ENCODE measurements around the gene TRIM54.
"Not testable (repeated sequence)": the region's sequence is repeated elsewhere in the genome, so short reads cannot be mapped to it uniquely, and the experiment has no call there.

TRIM54 gene

GRCh38 chr2:27307545-27308358 is 25.5 kb downstream of the TRIM54 start:
- H3K4me3 ChIP-seq = no peak overlapping the region
- H3K27me3 ChIP-seq = peaks cover 23% of the 10 kb centered on the region
- no peak overlapping the region for H3K4me2 ChIP-seq
- no peaks in the 10 kb centered on the region for H3K9me3 ChIP-seq
- no peak overlapping the region for H3K27ac ChIP-seq
- H4K20me1 ChIP-seq = peaks cover 13% of the 10 kb centered on the region; the same call in 1 of the 2 replicates
- no peak for TF ChIP-seq Cebpa-rat (IDR thresholded peaks at IDR 0.05)
- no peak overlapping the region for H3K9ac ChIP-seq
- H3K4me1 ChIP-seq = peaks cover 12% of the 10 kb centered on the region
- H3K36me3 ChIP-seq = peaks cover 52% of the 10 kb centered on the region

GRCh38 chr2:27308359-27308881 is 26.2 kb downstream of the TRIM54 start, which contains the start of gene UCN:
Gene UCN (minus strand): TSS chr2:27308445. CDS start chr2:27307895, 550 bp downstream.
- Histone ChIP-seq H3K27ac (no peak within 1 kb of the TSS), H3K27me3 (peaks cover 23% of the 10 kb centered on the region), H4K20me1 (peaks cover 13% of the 10 kb centered on the region; the same call in 1 of the 2 replicates), H3K36me3 (peaks cover 58% of the 10 kb centered on the region), H3K9me3 (no peaks in the 10 kb centered on the region), H3K4me1 (peaks cover 5% of the 10 kb centered on the region; the same call in 1 of the 2 replicates), H3K4me2 (no peak within 1 kb of the TSS), H3K4me3 (no peak within 1 kb of the TSS), H3K9ac (no peak within 1 kb of the TSS)
- TF ChIP-seq Cebpa-rat (IDR thresholded peaks at IDR 0.05) = no peak

- Histone ChIP-seq H3K9me3 (no peaks in the 10 kb centered on the region), H3K9ac (no peak overlapping the region), H3K27me3 (peaks cover 23% of the 10 kb centered on the region), H3K27ac (no peak overlapping the region), H3K4me1 (no peaks in the 10 kb centered on the region), H3K4me2 (no peak overlapping the region), H3K36me3 (peaks cover 62% of the 10 kb centered on the region), H3K4me3 (no peak overlapping the region), H4K20me1 (peaks cover 13% of the 10 kb centered on the region; the same call in 1 of the 2 replicates)
- no peak for TF ChIP-seq Cebpa-rat (IDR thresholded peaks at IDR 0.05)
Observed at GRCh38 chr2:27309651-27310050, 27.4 kb downstream of the TRIM54 start.

GRCh38 chr2:27312152-27312551 is 29.9 kb downstream of the TRIM54 start:
- Histone ChIP-seq H3K9ac (no peak overlapping the region), H3K4me1 (no peaks in the 10 kb centered on the region)
- no peak for TF ChIP-seq Cebpa-rat (IDR thresholded peaks at IDR 0.05)

GRCh38 chr2:27313882-27314645 is 31.8 kb downstream of the TRIM54 start:
- Histone ChIP-seq H3K9ac (no peak overlapping the region), H3K4me1 (no peaks in the 10 kb centered on the region), H3K4me2 (no peak overlapping the region), H3K36me3 (peaks cover 83% of the 10 kb centered on the region), H3K9me3 (no peaks in the 10 kb centered on the region), H3K4me3 (no peak overlapping the region), H3K27me3 (no peaks in the 10 kb centered on the region), H4K20me1 (peaks cover 12% of the 10 kb centered on the region; the same call in 1 of the 2 replicates), H3K27ac (no peak overlapping the region)
- no peak for TF ChIP-seq Cebpa-rat (IDR thresholded peaks at IDR 0.05)

More at GRCh38 chr2:27312152-27312551, 29.9 kb downstream of the TRIM54 start:
- H3K27me3 ChIP-seq = peaks cover 11% of the 10 kb centered on the region
- no peaks in the 10 kb centered on the region for H3K9me3 ChIP-seq
- H3K27ac ChIP-seq = no peak overlapping the region
- peaks cover 21% of the 10 kb centered on the region; the same call in 1 of the 2 replicates for H4K20me1 ChIP-seq
- H3K4me2 ChIP-seq = no peak overlapping the region
- H3K4me3 ChIP-seq = no peak overlapping the region
- peaks cover 87% of the 10 kb centered on the region for H3K36me3 ChIP-seq

- no peak for TF ChIP-seq Cebpa-rat (IDR thresholded peaks at IDR 0.05)
- H3K9ac ChIP-seq = no peak overlapping the region
Observed at GRCh38 chr2:27314709-27315108, 32.5 kb downstream of the TRIM54 start.

GRCh38 chr2:27315122-27315521 is 32.9 kb downstream of the TRIM54 start:
- Histone ChIP-seq H3K27ac (no peak overlapping the region), H3K27me3 (no peaks in the 10 kb centered on the region), H3K9ac (no peak overlapping the region), H3K36me3 (peaks cover 74% of the 10 kb centered on the region), H3K4me2 (no peak overlapping the region), H4K20me1 (peaks cover 12% of the 10 kb centered on the region; the same call in 1 of the 2 replicates), H3K9me3 (no peaks in the 10 kb centered on the region), H3K4me1 (no peaks in the 10 kb centered on the region), H3K4me3 (no peak overlapping the region)
- TF ChIP-seq Cebpa-rat (IDR thresholded peaks at IDR 0.05) = no peak

More at GRCh38 chr2:27314709-27315108, 32.5 kb downstream of the TRIM54 start:
- no peak overlapping the region for H3K27ac ChIP-seq
- no peak overlapping the region for H3K4me3 ChIP-seq
- peaks cover 78% of the 10 kb centered on the region for H3K36me3 ChIP-seq
- H4K20me1 ChIP-seq = peaks cover 12% of the 10 kb centered on the region; the same call in 1 of the 2 replicates
- H3K27me3 ChIP-seq = no peaks in the 10 kb centered on the region
- H3K4me1 ChIP-seq = no peaks in the 10 kb centered on the region
- no peak overlapping the region for H3K4me2 ChIP-seq
- H3K9me3 ChIP-seq = no peaks in the 10 kb centered on the region

GRCh38 chr2:27316655-27317412 is 34.6 kb downstream of the TRIM54 start:
- no peak for TF ChIP-seq Cebpa-rat (IDR thresholded peaks at IDR 0.05)
- H3K4me2 ChIP-seq = no peak overlapping the region
- no peak overlapping the region for H3K4me3 ChIP-seq
- H3K36me3 ChIP-seq = peaks cover 59% of the 10 kb centered on the region
- peaks cover 14% of the 10 kb centered on the region for H3K4me1 ChIP-seq
- no peaks in the 10 kb centered on the region for H3K9me3 ChIP-seq
- H4K20me1 ChIP-seq = peaks cover 12% of the 10 kb centered on the region; the same call in 1 of the 2 replicates
- no peaks in the 10 kb centered on the region for H3K27me3 ChIP-seq
- no peak overlapping the region for H3K27ac ChIP-seq
- H3K9ac ChIP-seq = no peak overlapping the region

- H3K27ac ChIP-seq, H3K9me3 ChIP-seq, H3K9ac ChIP-seq, H3K4me2 ChIP-seq, H3K27me3 ChIP-seq, H3K4me3 ChIP-seq: not testable (repeated sequence)
- Histone ChIP-seq H3K36me3 (peaks cover 39% of the 10 kb centered on the region), H3K4me1 (peaks cover 33% of the 10 kb centered on the region), H4K20me1 (0 out of 2 replicates have a peak, but pooled peaks cover 12% of the 10 kb centered on the region)
Observed at GRCh38 chr2:27319839-27320238, 37.6 kb downstream of the TRIM54 start.
